ENCODE data around the gene PPP2R3B. TPM values are rescaled to one million over a fixed set of nuclear protein-coding genes. Genes with fewer than 3 reads are reported as not detected.
"Not testable (repeated sequence)": the region's sequence is repeated elsewhere in the genome, so short reads cannot be mapped to it uniquely, and the experiment has no call there.

Gene PPP2R3B
- total RNA-seq, 2 donors from 2014 or later, result 20.6 to 73.2 TPM

GRCh38 chrX:307261-308111 is 79.2 kb downstream of the PPP2R3B start:
- H3K4me3 ChIP-seq, result no peak overlapping the region
- H3K4me1 ChIP-seq (replicated peaks), result no peaks in the 10 kb centered on the region
- no peaks in the 10 kb centered on the region for H3K27me3 ChIP-seq (replicated peaks; ENCODE audit: insufficient read depth)
- DNase-seq (ENCODE audit: low spot score), result no peak
- no peak overlapping the region for H3K27ac ChIP-seq
- 94% methylated on average over 33 of the region's 58 CpGs for WGBS
- intact Hi-C loops (cut with DNase I), result no loop called here
- H3K9me3 ChIP-seq, result no peaks in the 10 kb centered on the region
- H3K36me3 ChIP-seq, result peaks cover 4 to 11% of the 10 kb centered on the region in 2 donors
- TF ChIP-seq POLR2AphosphoS5 (IDR thresholded peaks at IDR 0.05) (no peak), POLR2A (IDR thresholded peaks at IDR 0.05) (no peak)
- TF ChIP-seq, protein P1, sequence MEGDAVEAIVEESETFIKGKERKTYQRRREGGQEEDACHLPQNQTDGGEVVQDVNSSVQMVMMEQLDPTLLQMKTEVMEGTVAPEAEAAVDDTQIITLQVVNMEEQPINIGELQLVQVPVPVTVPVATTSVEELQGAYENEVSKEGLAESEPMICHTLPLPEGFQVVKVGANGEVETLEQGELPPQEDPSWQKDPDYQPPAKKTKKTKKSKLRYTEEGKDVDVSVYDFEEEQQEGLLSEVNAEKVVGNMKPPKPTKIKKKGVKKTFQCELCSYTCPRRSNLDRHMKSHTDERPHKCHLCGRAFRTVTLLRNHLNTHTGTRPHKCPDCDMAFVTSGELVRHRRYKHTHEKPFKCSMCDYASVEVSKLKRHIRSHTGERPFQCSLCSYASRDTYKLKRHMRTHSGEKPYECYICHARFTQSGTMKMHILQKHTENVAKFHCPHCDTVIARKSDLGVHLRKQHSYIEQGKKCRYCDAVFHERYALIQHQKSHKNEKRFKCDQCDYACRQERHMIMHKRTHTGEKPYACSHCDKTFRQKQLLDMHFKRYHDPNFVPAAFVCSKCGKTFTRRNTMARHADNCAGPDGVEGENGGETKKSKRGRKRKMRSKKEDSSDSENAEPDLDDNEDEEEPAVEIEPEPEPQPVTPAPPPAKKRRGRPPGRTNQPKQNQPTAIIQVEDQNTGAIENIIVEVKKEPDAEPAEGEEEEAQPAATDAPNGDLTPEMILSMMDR (IDR thresholded peaks at IDR 0.05), result no peak

- H3K4me3 ChIP-seq; H3K27ac ChIP-seq; intact Hi-C loops (cut with DNase I); DNase-seq (ENCODE audit: low spot score); H3K27me3 ChIP-seq (replicated peaks; ENCODE audit: insufficient read depth); H3K4me1 ChIP-seq (replicated peaks); H3K9me3 ChIP-seq: not testable (repeated sequence)
- H3K36me3 ChIP-seq, result peaks cover 4 to 11% of the 10 kb centered on the region in 2 donors
- WGBS, result 98% methylated on average over 3 of the region's 3 CpGs
These were observed 80.0 kb downstream of the PPP2R3B start for GRCh38 chrX:306614-307251.

DNA sequence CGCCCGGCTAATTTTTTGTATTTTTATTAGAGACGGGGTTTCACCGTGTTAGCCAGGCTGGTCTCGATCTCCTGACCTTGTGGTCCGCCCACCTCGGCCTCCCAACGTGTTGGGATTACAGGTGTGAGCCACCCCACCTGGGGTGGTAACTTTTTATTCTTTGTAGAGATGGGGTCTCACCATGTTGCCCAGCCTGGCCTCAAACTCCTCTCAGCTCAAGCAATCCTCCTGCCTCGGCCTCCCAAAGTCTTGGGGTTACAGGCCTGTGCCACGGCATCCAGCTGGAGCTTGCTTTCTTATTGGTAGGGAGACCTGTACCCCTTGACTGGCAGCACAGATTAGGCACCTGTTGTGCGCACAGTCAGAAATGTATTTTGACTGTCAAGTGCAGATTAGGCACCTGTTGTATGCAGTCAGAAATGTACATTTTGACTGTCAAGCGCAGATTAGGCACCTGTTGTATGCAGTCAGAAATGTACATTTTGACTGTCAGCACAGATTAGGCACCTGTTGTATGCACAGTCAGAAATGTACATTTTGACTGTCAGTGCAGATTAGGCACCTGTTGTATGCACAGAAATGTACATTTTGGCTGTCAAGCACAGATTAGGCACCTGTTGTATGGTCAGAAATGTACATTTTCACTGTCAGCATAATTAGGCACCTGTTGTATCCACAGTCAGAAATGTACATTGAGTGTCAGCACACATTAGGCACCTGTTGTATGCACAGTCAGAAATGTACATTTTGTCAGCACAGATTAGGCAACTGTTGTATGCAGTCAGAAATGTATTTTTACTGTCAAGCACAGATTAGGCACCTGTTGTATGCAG is 80.7 kb downstream of the PPP2R3B start:
- H3K27me3 ChIP-seq (replicated peaks; ENCODE audit: insufficient read depth); H3K4me3 ChIP-seq; intact Hi-C loops (cut with DNase I); H3K27ac ChIP-seq; DNase-seq (ENCODE audit: low spot score); H3K9me3 ChIP-seq; H3K4me1 ChIP-seq (replicated peaks): not testable (repeated sequence)
- 89% methylated on average over 12 of the region's 12 CpGs for WGBS
- H3K36me3 ChIP-seq, result peaks cover 4 to 11% of the 10 kb centered on the region in 2 donors

DNA sequence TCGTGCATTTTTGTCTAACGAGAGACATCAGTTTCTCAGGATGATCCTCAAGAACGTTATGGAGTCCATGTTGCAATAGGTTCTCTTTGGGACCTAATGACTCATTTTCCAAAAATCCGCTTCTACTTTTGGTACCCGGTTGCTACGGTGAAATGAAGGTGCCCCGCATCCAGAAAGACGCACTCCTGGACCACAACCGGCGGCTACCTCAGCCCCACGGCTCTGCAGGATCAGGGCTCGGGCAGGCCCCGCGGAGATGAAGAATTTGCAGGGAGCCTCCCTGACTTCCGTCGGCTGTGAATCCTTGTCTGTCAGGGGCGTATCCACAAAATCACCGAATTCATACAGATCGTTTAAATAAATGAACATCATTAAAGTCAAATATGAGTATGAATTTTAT is 83.7 kb downstream of the PPP2R3B start:
- Histone ChIP-seq H3K9me3 (no peaks in the 10 kb centered on the region), H3K4me3 (no peak overlapping the region), H3K27me3 (replicated peaks; ENCODE audit: insufficient read depth) (no peaks in the 10 kb centered on the region), H3K4me1 (replicated peaks) (no peaks in the 10 kb centered on the region), H3K36me3 (peaks cover 4 to 10% of the 10 kb centered on the region in 2 donors), H3K27ac (no peak overlapping the region)
- TF ChIP-seq POLR2AphosphoS5 (IDR thresholded peaks at IDR 0.05) (no peak), POLR2A (IDR thresholded peaks at IDR 0.05) (no peak)
- TF ChIP-seq, protein P1 (IDR thresholded peaks at IDR 0.05), result no peak
- intact Hi-C loops (cut with DNase I), result no loop called here
- 95% methylated on average over 19 of the region's 19 CpGs for WGBS
- no peak for DNase-seq (ENCODE audit: low spot score)

DNA sequence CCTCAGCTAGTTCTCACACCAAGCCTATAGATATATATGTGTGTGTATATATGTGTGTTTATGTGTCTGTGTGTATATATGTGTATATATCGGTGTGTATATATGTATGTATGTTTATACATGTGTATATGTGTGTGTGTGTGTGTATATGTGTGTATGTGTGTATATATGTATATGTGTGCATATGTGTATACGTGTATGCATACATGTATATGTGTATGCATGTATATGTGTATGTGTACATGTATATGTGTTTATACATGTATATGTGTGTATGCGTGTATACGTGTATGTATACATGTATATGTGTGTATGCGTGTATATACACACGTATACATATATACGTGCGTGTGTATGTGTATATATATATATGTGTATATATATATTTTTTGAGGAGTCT is 86.4 kb downstream of the PPP2R3B start:
- H3K4me3 ChIP-seq, result no peak overlapping the region
- H3K36me3 ChIP-seq, result no peaks in the 10 kb centered on the region
- no peak for DNase-seq (ENCODE audit: low spot score)
- no peaks in the 10 kb centered on the region for H3K9me3 ChIP-seq
- TF ChIP-seq, protein P1 (IDR thresholded peaks at IDR 0.05), result no peak
- TF ChIP-seq POLR2AphosphoS5 (IDR thresholded peaks at IDR 0.05), result no peak
- no peak for TF ChIP-seq POLR2A (IDR thresholded peaks at IDR 0.05)
- intact Hi-C loops (cut with DNase I), result no loop called here
- WGBS, result 82% methylated on average over 8 of the region's 8 CpGs
- H3K27me3 ChIP-seq (replicated peaks; ENCODE audit: insufficient read depth), result no peaks in the 10 kb centered on the region
- no peaks in the 10 kb centered on the region for H3K4me1 ChIP-seq (replicated peaks)
- no peak overlapping the region for H3K27ac ChIP-seq
